Gastrocnemius medialis (tissue), 4 donors: Measurements from ENCODE around the gene C19orf18. TPM values are rescaled to one million over a fixed set of nuclear protein-coding genes. Genes with fewer than 3 reads are reported as not detected.

ENCODE experiments used
- ATAC-seq, 2 donors: fragments of 150-250 bp; one replicate each; pipeline ENCODE4 v1.9.1; 2016
- DNase-seq, 2 donors: peaks; one replicate each; pipeline ENCODE4 v3.0.0-alpha.2; 2019
- H3K27ac ChIP-seq, 4 donors: fragments of 200-600 bp; sonication (generic); 1 replicate in 1 of 4; 2 replicates in 3 of 4; pipeline ENCODE4 v1.5.1; 2016 to 2018; ENCODE audit warnings: mild to moderate bottlenecking in 2 of 4, moderate library complexity in 1 of 4
- H3K27me3 ChIP-seq, 3 donors: fragments of 200-600 bp; sonication (generic) in 2 of 3; 1 replicate in 1 of 3; 2 replicates in 2 of 3; pipeline versions ENCODE4 v1.5.1 to v1.6.0; 2016 to 2019; ENCODE audit warnings: mild to moderate bottlenecking in 1 of 3, moderate library complexity in 1 of 3
- H3K36me3 ChIP-seq, 2 donors: fragments of 200-600 bp; sonication (generic) in 1 of 2; one replicate each; pipeline ENCODE4 v1.5.1; 2017 to 2018
- H3K4me1 ChIP-seq, 2 donors: fragments of 200-600 bp; sonication (generic) in 1 of 2; one replicate each; pipeline ENCODE4 v1.5.1; 2016 to 2017; ENCODE audit warnings: mild to moderate bottlenecking in 2 of 2
- H3K4me3 ChIP-seq, 4 donors: fragments of 200-600 bp; sonication (generic) in 3 of 4; 1 replicate in 1 of 4; 2 replicates in 3 of 4; pipeline ENCODE4 v1.5.1; 2016 to 2019; ENCODE audit warnings: mild to moderate bottlenecking in 2 of 4
- H3K9me3 ChIP-seq, 3 donors: fragments of 200-600 bp; sonication (generic) in 2 of 3; 1 replicate in 1 of 3; 2 replicates in 2 of 3; pipeline ENCODE4 v1.5.1; 2016 to 2019
- POLR2A ChIP-seq, 2 donors: fragments of 450-650 bp; IDR thresholded peaks; one replicate each; pipeline ENCODE4 v1.6.1; 2017; ENCODE audit warnings: antibody characterized with exemption in 2 of 2, mild to moderate bottlenecking in 2 of 2, moderate library complexity in 2 of 2
- in situ Hi-C, 4 donors: fragments of 200-750 bp; cut with MboI; loops; one replicate each; pipeline versions ENCODE4 v1.15.0 to v1.8.0; 2017; ENCODE audit warnings: low sequenced_read_pairs in 4 of 4
- intact Hi-C: fragments of 100-400 bp; cut with DNase I; formaldehyde crosslinking; loops from one replicate; pipeline ENCODE4 v1.15.1; 2023; ENCODE audit warnings: low total_unique reads
- total RNA-seq, 4 donors: library from RNA; depleted of rRNA; stranded (reverse); fragments of >200 nt; gene quantifications; one replicate each; pipeline versions ENCODE4 v1.1.0 to v1.2.3, GENCODE V29; 2016
- TF ChIP-seq, protein P1 (sequence below), 5 experiments: fragments of 450-650 bp in 3 of 5; fragments of 200-600 bp in 2 of 5; sonication (generic) in 2 of 5; IDR thresholded peaks in 4 of 5; conservative IDR thresholded peaks in 1 of 5; 1 replicate in 4 of 5; 2 replicates in 1 of 5; pipeline ENCODE4 v1.5.1; 2016 to 2019; ENCODE audit warnings: antibody characterized with exemption in 5 of 5, mild to moderate bottlenecking in 3 of 5, moderate library complexity in 3 of 5

The C19orf18 gene
- not detected for total RNA-seq

DNA sequence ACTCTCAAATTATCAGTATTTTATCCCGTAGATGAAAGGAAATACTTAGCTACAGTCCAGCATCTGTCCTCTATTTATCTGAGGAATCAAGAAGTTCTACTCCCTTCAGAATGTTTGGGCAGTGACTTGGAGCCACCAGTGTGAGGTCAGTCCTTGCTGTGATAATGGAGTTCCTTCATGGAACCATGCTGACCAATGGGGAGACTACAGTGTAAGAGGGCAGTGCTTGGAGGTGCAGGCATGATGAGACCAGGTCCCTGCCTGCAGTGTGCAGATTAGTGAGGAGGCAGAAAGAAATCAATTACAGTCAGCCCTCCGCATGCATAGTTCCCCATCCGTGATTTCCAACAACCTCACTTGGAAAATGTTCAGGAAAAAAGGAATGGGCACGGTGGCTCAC is at the start of gene C19orf18:
C19orf18 (minus strand) TSS at position 101 of the 400 bp plus-strand sequence. CDS start 102 bp downstream, outside the sequence.
- H3K27me3 ChIP-seq = no peaks in the 10 kb centered on the region
- intact Hi-C loops = no loop called here
- in situ Hi-C loops = no loop called here
- DNase-seq (no peak), ATAC-seq (no peak)
- TF ChIP-seq POLR2A (IDR thresholded peaks at IDR 0.05) = no peak
- TF ChIP-seq, protein P1, sequence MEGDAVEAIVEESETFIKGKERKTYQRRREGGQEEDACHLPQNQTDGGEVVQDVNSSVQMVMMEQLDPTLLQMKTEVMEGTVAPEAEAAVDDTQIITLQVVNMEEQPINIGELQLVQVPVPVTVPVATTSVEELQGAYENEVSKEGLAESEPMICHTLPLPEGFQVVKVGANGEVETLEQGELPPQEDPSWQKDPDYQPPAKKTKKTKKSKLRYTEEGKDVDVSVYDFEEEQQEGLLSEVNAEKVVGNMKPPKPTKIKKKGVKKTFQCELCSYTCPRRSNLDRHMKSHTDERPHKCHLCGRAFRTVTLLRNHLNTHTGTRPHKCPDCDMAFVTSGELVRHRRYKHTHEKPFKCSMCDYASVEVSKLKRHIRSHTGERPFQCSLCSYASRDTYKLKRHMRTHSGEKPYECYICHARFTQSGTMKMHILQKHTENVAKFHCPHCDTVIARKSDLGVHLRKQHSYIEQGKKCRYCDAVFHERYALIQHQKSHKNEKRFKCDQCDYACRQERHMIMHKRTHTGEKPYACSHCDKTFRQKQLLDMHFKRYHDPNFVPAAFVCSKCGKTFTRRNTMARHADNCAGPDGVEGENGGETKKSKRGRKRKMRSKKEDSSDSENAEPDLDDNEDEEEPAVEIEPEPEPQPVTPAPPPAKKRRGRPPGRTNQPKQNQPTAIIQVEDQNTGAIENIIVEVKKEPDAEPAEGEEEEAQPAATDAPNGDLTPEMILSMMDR (IDR thresholded peaks at IDR 0.05 in 4 of 5, conservative IDR thresholded peaks at IDR 0.05 in 1 of 5) = no peak
- peaks cover 13 to 79% of the 10 kb centered on the region in 2 donors for H3K36me3 ChIP-seq
- H3K9me3 ChIP-seq = peaks cover 43 to 83% (median 43%) of the 10 kb centered on the region in 3 donors
- peak within 1 kb of the TSS in 1 of 4 donors; percentile 30 for H3K4me3 ChIP-seq
- no peaks in the 10 kb centered on the region for H3K4me1 ChIP-seq
- H3K27ac ChIP-seq = no peak within 1 kb of the TSS

DNA sequence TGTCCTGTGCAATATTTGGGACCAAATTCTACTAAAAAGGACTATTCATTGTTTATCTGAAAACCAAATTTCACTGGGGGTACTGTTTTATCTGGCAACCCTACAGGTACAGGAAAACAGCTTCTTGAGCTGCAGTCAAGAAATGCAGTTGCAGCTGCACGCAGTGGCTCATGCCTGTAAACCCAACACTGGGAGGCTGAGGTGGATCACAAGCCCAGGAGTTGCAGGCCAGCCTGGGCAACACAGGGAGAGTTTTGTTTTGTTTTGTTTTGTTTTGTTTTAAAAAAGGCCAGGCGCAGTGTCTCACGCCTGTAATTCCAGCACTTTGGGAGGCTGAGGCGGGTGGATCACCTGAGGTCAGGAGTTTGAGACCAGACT is 47.9 kb upstream of the C19orf18 start:
- Histone ChIP-seq H3K9me3 (no peaks in the 10 kb centered on the region), H3K4me1 (no peaks in the 10 kb centered on the region), H3K27ac (no peak overlapping the region), H3K27me3 (no peaks in the 10 kb centered on the region), H3K36me3 (no peaks in the 10 kb centered on the region), H3K4me3 (no peak overlapping the region)
- no peak for ATAC-seq
- in situ Hi-C loops = no loop called here
- TF ChIP-seq, protein P1 (IDR thresholded peaks at IDR 0.05 in 4 of 5, conservative IDR thresholded peaks at IDR 0.05 in 1 of 5) = no peak
- TF ChIP-seq POLR2A (IDR thresholded peaks at IDR 0.05) = no peak
- intact Hi-C loops = loop anchor here (1.0 kb wide), 1 partner anchor 133 kb away; no protein-coding TSS in a partner anchor
- DNase-seq = no peak

DNA sequence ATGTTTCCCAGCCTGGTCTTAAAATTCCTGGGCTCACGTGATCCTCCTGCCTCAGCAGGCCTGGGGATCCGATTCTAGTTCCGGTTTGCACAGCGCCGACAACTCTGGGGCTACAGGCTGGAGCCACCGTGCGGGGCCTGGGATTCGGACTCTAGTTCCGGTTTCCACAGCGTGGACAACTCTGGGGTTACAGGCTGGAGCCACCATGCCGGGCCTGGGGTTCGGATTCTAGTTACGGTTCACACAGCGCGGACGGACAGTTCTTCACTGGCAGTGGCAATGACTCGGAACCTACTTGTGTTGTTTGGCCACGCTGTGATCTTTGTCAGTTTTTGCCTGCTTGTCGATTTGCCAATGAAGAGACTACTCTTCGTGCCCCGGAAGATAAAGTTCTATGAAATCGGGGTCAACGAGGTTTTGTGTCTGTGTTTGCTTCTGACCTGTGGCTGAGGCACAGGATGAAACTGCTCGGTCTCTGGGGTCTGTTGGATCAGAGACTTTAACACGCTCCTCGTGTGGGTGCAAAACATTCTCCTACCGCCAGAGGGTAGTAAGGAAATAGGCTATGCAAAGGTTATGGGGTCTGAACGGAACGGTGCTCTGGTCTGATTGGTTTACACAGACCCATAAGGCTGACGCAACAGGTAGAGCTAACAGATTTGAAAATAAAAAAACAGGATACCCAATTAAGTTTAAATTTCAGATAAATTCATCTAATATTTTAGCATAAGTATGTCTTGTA is 47.4 kb upstream of the C19orf18 start:
- Histone ChIP-seq H3K27me3 (no peaks in the 10 kb centered on the region), H3K9me3 (no peaks in the 10 kb centered on the region), H3K4me1 (no peaks in the 10 kb centered on the region), H3K36me3 (no peaks in the 10 kb centered on the region), H3K27ac (no peak overlapping the region), H3K4me3 (no peak overlapping the region)
- intact Hi-C loops (loop anchor here (1.0 kb wide), 1 partner anchor 134 kb away; no protein-coding TSS in a partner anchor), in situ Hi-C loops (no loop called here)
- DNase-seq (no peak), ATAC-seq (no peak)
- TF ChIP-seq POLR2A (IDR thresholded peaks at IDR 0.05) = no peak
- TF ChIP-seq, protein P1 (IDR thresholded peaks at IDR 0.05 in 4 of 5, conservative IDR thresholded peaks at IDR 0.05 in 1 of 5) = peak in 4 of 5 experiments; percentile 34 to 56 (median 46)

DNA sequence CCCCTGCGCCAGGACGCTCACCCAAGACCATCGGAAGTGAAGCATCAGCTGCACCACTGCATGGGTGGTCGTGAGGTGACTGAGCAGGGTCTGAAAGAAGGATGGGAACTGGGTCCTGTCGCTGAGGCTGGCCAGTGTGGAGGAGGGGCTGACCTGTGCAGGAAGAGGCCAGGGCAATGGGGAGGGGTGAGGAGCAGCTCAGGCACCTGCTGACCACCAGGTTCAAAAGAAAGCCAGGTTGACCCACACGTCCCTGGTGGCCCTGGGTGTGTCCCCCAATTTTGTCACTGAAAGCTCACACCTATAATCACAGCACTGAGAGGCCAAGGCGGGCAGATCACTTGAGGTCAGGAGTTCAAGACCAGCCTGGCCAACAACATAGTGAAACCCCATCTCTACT is 45.8 kb upstream of the C19orf18 start:
- Histone ChIP-seq H3K27ac (no peak overlapping the region), H3K9me3 (no peaks in the 10 kb centered on the region), H3K36me3 (no peaks in the 10 kb centered on the region), H3K27me3 (no peaks in the 10 kb centered on the region), H3K4me3 (no peak overlapping the region), H3K4me1 (no peaks in the 10 kb centered on the region)
- intact Hi-C loops (no loop called here), in situ Hi-C loops (no loop called here)
- no peak for ATAC-seq
- no peak for DNase-seq
- no peak for TF ChIP-seq POLR2A (IDR thresholded peaks at IDR 0.05)
- TF ChIP-seq, protein P1 (IDR thresholded peaks at IDR 0.05 in 4 of 5, conservative IDR thresholded peaks at IDR 0.05 in 1 of 5) = no peak
